Esophagus squamous epithelium (tissue), 5 donors: ENCODE data around the gene ARHGAP23. TPM values are rescaled to one million over a fixed set of nuclear protein-coding genes. Genes with fewer than 3 reads are reported as not detected.
A peak's percentile ranks its signal among the peaks of the same experiment; 100 is the strongest.

Experiments used
- DNase-seq: peaks from one replicate; lab custom pipeline; 2025; lab: John Stamatoyannopoulos, UW
- H3K27ac ChIP-seq, 4 donors: fragments of 200-600 bp; sonication (generic); one replicate each; pipeline ENCODE4 v1.5.1; 2016 to 2019; ENCODE audit warnings: mild to moderate bottlenecking in 1 of 4
- H3K27me3 ChIP-seq, 4 donors: fragments of 200-600 bp; sonication (generic); 1 replicate in 3 of 4; 2 replicates in 1 of 4; pipeline versions ENCODE4 v1.5.1 to v1.6.0; 2017 to 2021; ENCODE audit warnings: antibody characterized with exemption in 1 of 4
- H3K36me3 ChIP-seq, 3 donors: fragments of 200-600 bp; sonication (generic); one replicate each; pipeline ENCODE4 v1.5.1; 2016 to 2019
- H3K4me1 ChIP-seq, 3 donors: fragments of 200-600 bp; sonication (generic); one replicate each; pipeline ENCODE4 v1.5.1; 2017 to 2019
- H3K4me3 ChIP-seq, 4 donors: fragments of 200-600 bp; sonication (generic); 1 replicate in 3 of 4; 2 replicates in 1 of 4; pipeline ENCODE4 v1.5.1; 2016 to 2019; ENCODE audit warnings: mild to moderate bottlenecking in 2 of 4, moderate library complexity in 1 of 4
- H3K9me3 ChIP-seq, 3 donors: fragments of 200-600 bp; sonication (generic); one replicate each; pipeline ENCODE4 v1.5.1; 2016 to 2019
- CTCF ChIP-seq, 6 experiments: fragments of 450-650 bp in 4 of 6; fragments of 200-600 bp in 2 of 6; sonication (generic) in 2 of 6; IDR thresholded peaks; one replicate each; pipeline ENCODE4 v1.5.1; 2016 to 2019; ENCODE audit warnings: antibody characterized with exemption in 6 of 6, mild to moderate bottlenecking in 4 of 6, moderate library complexity in 4 of 6
- POLR2A ChIP-seq, 4 donors: fragments of 450-650 bp; IDR thresholded peaks; one replicate each; pipeline ENCODE4 v1.6.1; 2017; ENCODE audit warnings: antibody characterized with exemption in 4 of 4, mild to moderate bottlenecking in 4 of 4, moderate library complexity in 3 of 4
- WGBS, 2 donors: methylation state at CpG; one replicate each; pipeline ENCODE4 v1.1.5; 2018; 5-methylcytosine and 5-hydroxymethylcytosine counted together
- intact Hi-C: fragments of 100-400 bp; cut with DNase I; formaldehyde crosslinking; loops from one replicate; pipeline ENCODE4 v1.15.0; 2022
- total RNA-seq, 4 donors: library from RNA; depleted of rRNA; stranded (reverse); fragments of >200 nt; gene quantifications; one replicate each; pipeline ENCODE4 v1.1.0, GENCODE V29; 2016
- donor health status: DM: yes; HTN: yes; CAD: no.

ARHGAP23 gene
- total RNA-seq, 4 donors from 2014 or later, result 75.3 to 180 (median 102) TPM

- DNase-seq, result no peak
- intact Hi-C loops, result no loop called here
- Histone ChIP-seq H3K27ac (no peak overlapping the region), H3K36me3 (no peaks in the 10 kb centered on the region), H3K27me3 (peaks cover 0 to 89% (median 0%) of the 10 kb centered on the region in 4 donors), H3K4me3 (no peak overlapping the region), H3K9me3 (no peaks in the 10 kb centered on the region), H3K4me1 (peaks cover under 1 to 13% (median 2%) of the 10 kb centered on the region in 3 donors)
- 63 to 92% methylated on average over 4 of the region's 4 CpGs for WGBS, 2 donors
- TF ChIP-seq CTCF (IDR thresholded peaks at IDR 0.05) (no peak), POLR2A (IDR thresholded peaks at IDR 0.05) (no peak)
Measured at GRCh38 chr17:38549285-38549684, 121.0 kb downstream of the ARHGAP23 start.

- no peaks in the 10 kb centered on the region for H3K36me3 ChIP-seq
- H3K4me3 ChIP-seq, result no peak overlapping the region
- peak overlapping the region in 1 of 4 donors; percentile 53 for H3K27ac ChIP-seq
- intact Hi-C loops, result no loop called here
- DNase-seq, result no peak
- TF ChIP-seq POLR2A (IDR thresholded peaks at IDR 0.05) (no peak), CTCF (IDR thresholded peaks at IDR 0.05) (no peak)
- WGBS, 2 donors, result 47 to 50% methylated on average over 5 to 6 of the region's 8 CpGs
- peaks cover 2 to 25% (median 4%) of the 10 kb centered on the region in 3 donors for H3K4me1 ChIP-seq
- H3K9me3 ChIP-seq, result no peaks in the 10 kb centered on the region
- peaks cover 0 to 80% (median 0%) of the 10 kb centered on the region in 4 donors for H3K27me3 ChIP-seq
Measured at GRCh38 chr17:38550661-38551060, 122.4 kb downstream of the ARHGAP23 start.

GRCh38 chr17:38551121-38551520, 122.9 kb downstream of the ARHGAP23 start:
- H3K27ac ChIP-seq, result peak overlapping the region in 1 of 4 donors; percentile 53
- peaks cover 2 to 30% (median 4%) of the 10 kb centered on the region in 3 donors for H3K4me1 ChIP-seq
- DNase-seq, result no peak
- H3K4me3 ChIP-seq, result no peak overlapping the region
- TF ChIP-seq POLR2A (IDR thresholded peaks at IDR 0.05) (no peak), CTCF (IDR thresholded peaks at IDR 0.05) (no peak)
- no peaks in the 10 kb centered on the region for H3K36me3 ChIP-seq
- H3K9me3 ChIP-seq, result no peaks in the 10 kb centered on the region
- intact Hi-C loops, result no loop called here
- WGBS, 2 donors, result 79 to 100% methylated on average over 2 of the region's 9 CpGs
- peaks cover 0 to 80% (median 0%) of the 10 kb centered on the region in 4 donors for H3K27me3 ChIP-seq

- Histone ChIP-seq H3K36me3 (no peaks in the 10 kb centered on the region), H3K4me1 (peaks cover 5 to 42% (median 15%) of the 10 kb centered on the region in 3 donors), H3K4me3 (no peak overlapping the region), H3K27me3 (peaks cover 0 to 72% (median 0%) of the 10 kb centered on the region in 4 donors), H3K9me3 (no peaks in the 10 kb centered on the region), H3K27ac (no peak overlapping the region)
- intact Hi-C loops, result no loop called here
- 84 to 91% methylated on average over 10 to 16 of the region's 17 CpGs for WGBS, 2 donors
- TF ChIP-seq POLR2A (IDR thresholded peaks at IDR 0.05) (no peak), CTCF (IDR thresholded peaks at IDR 0.05) (no peak)
- DNase-seq, result no peak
Measured at GRCh38 chr17:38552343-38552742, 124.1 kb downstream of the ARHGAP23 start.

GRCh38 chr17:38554430-38555350, 126.4 kb downstream of the ARHGAP23 start:
- intact Hi-C loops, result no loop called here
- 34 to 41% methylated on average over 7 to 8 of the region's 8 CpGs for WGBS, 2 donors
- peak overlapping the region in 3 of 4 donors; percentile 29 to 87 (median 82) for H3K27ac ChIP-seq

More at GRCh38 chr17:38554430-38555350, 126.4 kb downstream of the ARHGAP23 start:
- no peaks in the 10 kb centered on the region for H3K9me3 ChIP-seq
- no peaks in the 10 kb centered on the region for H3K36me3 ChIP-seq
- TF ChIP-seq POLR2A (IDR thresholded peaks at IDR 0.05) (no peak), CTCF (IDR thresholded peaks at IDR 0.05) (no peak)
- peaks cover 23 to 65% (median 35%) of the 10 kb centered on the region in 3 donors for H3K4me1 ChIP-seq
- DNase-seq, result no peak
- peaks cover 0 to 60% (median 0%) of the 10 kb centered on the region in 4 donors for H3K27me3 ChIP-seq
- no peak overlapping the region for H3K4me3 ChIP-seq
